Amniotic stem cell (primary cell): ENCODE results near the gene ITPR3.

Experiments used
- DNase-seq: peaks from one replicate; lab custom pipeline; 2025; lab: John Stamatoyannopoulos, UW

Gene ITPR3

GRCh38 chr6:33700391-33701050 is 79.4 kb downstream of the ITPR3 start:
- peak; percentile 13 for DNase-seq

GRCh38 chr6:33702345-33702977 is 81.3 kb downstream of the ITPR3 start:
- peak; percentile 21 for DNase-seq

- no peak for DNase-seq
Measured at GRCh38 chr6:33704215-33705066, 83.3 kb downstream of the ITPR3 start.

GRCh38 chr6:33705268-33705885 is 84.3 kb downstream of the ITPR3 start:
- no peak for DNase-seq

- no peak for DNase-seq
Measured at GRCh38 chr6:33705955-33706725, 85.0 kb downstream of the ITPR3 start.

GRCh38 chr6:33707771-33708170 is 86.6 kb downstream of the ITPR3 start:
- DNase-seq = no peak

- no peak for DNase-seq
Measured at GRCh38 chr6:33708516-33709204, 87.5 kb downstream of the ITPR3 start.

GRCh38 chr6:33709605-33710295 is 88.6 kb downstream of the ITPR3 start:
- no peak for DNase-seq

- DNase-seq = no peak
Measured at GRCh38 chr6:33710296-33711121, 89.4 kb downstream of the ITPR3 start.

- DNase-seq = peak; percentile 97
Measured at GRCh38 chr6:33711140-33712129, 90.3 kb downstream of the ITPR3 start, which contains the start of gene UQCC2. UQCC2 (minus strand) TSS chr6:33711700; CDS start chr6:33711686, 14 bp downstream.

GRCh38 chr6:33712914-33713313 is 91.8 kb downstream of the ITPR3 start:
- DNase-seq = no peak

GRCh38 chr6:33713786-33714185 is 92.7 kb downstream of the ITPR3 start:
- DNase-seq = no peak

GRCh38 chr6:33714385-33715040 is 93.4 kb downstream of the ITPR3 start:
- DNase-seq = no peak

GRCh38 chr6:33716379-33716778 is 95.3 kb downstream of the ITPR3 start:
- no peak for DNase-seq

- no peak for DNase-seq
Measured at GRCh38 chr6:33716890-33717632, 95.9 kb downstream of the ITPR3 start.

- no peak for DNase-seq
Measured at GRCh38 chr6:33717934-33718455, 96.9 kb downstream of the ITPR3 start.

- DNase-seq = no peak
Measured at GRCh38 chr6:33718713-33719112, 97.6 kb downstream of the ITPR3 start.
